OCI-LY3 (cell line): ENCODE results near the gene RETN.

Source experiments
- H2AFZ ChIP-seq: fragments of 200-600, 300-600 bp; shearing (Covaris generic); 2 replicates; pipeline ENCODE4 v1.6.0; 2014; ENCODE audit warnings: antibody characterized with exemption, low read depth, low read length
- H3K27ac ChIP-seq: fragments of 200-600, 300-600 bp; sonication (generic); 2 replicates; pipeline ENCODE4 v1.5.1; 2014; ENCODE audit warnings: mild to moderate bottlenecking, low read length, moderate library complexity, mixed read lengths
- H3K27me3 ChIP-seq: fragments of 200-600, 300-600 bp; sonication (generic); 2 replicates; pipeline ENCODE4 v1.6.1; 2014; ENCODE audit warnings: low read depth, low read length, mixed read lengths
- H3K36me3 ChIP-seq: fragments of 200-600, 300-600 bp; sonication (generic); replicated peaks from 2 replicates; pipeline ENCODE3; 2014; ENCODE audit warnings: low read depth, low read length, mixed read lengths
- H3K4me1 ChIP-seq: fragments of 300-600, 200-600 bp; sonication (generic); 2 replicates; pipeline ENCODE4 v1.6.1; 2014; ENCODE audit warnings: low read length, mixed read lengths
- H3K4me2 ChIP-seq: fragments of 200-600, 300-600 bp; sonication (generic); 2 replicates; pipeline ENCODE4 v1.6.1; 2014; ENCODE audit warnings: low read length, mixed read lengths
- H3K4me3 ChIP-seq: fragments of 300-600, 200-600 bp; sonication (generic); 2 replicates; pipeline ENCODE4 v1.5.1; 2014; ENCODE audit warnings: antibody characterized with exemption, mild to moderate bottlenecking, low read length, moderate library complexity
- H3K79me2 ChIP-seq: fragments of 300-600, 200-600 bp; shearing (Covaris generic); 2 replicates; pipeline ENCODE4 v1.6.1; 2014; ENCODE audit warnings: mild to moderate bottlenecking, low read length, mixed read lengths
- H3K9ac ChIP-seq: fragments of 300-600, 200-600 bp; shearing (Covaris generic); 2 replicates; pipeline ENCODE4 v1.6.0; 2014; ENCODE audit warnings: mild to moderate bottlenecking, low read length, moderate library complexity
- H3K9me3 ChIP-seq: fragments of 200-600, 300-600 bp; shearing (Covaris generic); 2 replicates; pipeline ENCODE4 v1.6.1; 2014; ENCODE audit warnings: low read length, mixed read lengths; ENCODE audit not compliant: insufficient read depth
- H4K20me1 ChIP-seq: fragments of 200-600, 300-600 bp; sonication (generic); 2 replicates; pipeline ENCODE4 v1.6.1; 2016; ENCODE audit warnings: low read length, mixed read lengths; ENCODE audit not compliant: insufficient read depth
- CTCF ChIP-seq: fragments of 200-600, 300-600 bp; sonication (generic); IDR thresholded peaks from 2 replicates; pipeline ENCODE4 v1.5.1; 2014; ENCODE audit warnings: antibody characterized with exemption, low read length, low read depth
- EZH2phosphoT487 ChIP-seq: fragments of 200-600 bp; shearing (Covaris generic); IDR thresholded peaks from 2 replicates; pipeline ENCODE4 v1.6.1; 2018; ENCODE audit warnings: antibody characterized with exemption, mixed run types, low read depth

The RETN gene

GRCh38 chr19:7709932-7710460 lies 41.1 kb downstream of the RETN start:
- Histone ChIP-seq H3K27ac (no peak overlapping the region), H3K4me2 (no peak overlapping the region), H3K27me3 (peaks cover 52% of the 10 kb centered on the region), H2AFZ (no peak overlapping the region), H3K9ac (no peak overlapping the region), H3K79me2 (no peaks in the 10 kb centered on the region), H3K36me3 (no peaks in the 10 kb centered on the region), H3K4me3 (no peak overlapping the region), H3K9me3 (no peaks in the 10 kb centered on the region), H3K4me1 (peaks cover 24% of the 10 kb centered on the region), H4K20me1 (no peaks in the 10 kb centered on the region; the same call in 1 of the 2 replicates)
- TF ChIP-seq EZH2phosphoT487 (no peak), CTCF (no peak)

GRCh38 chr19:7710616-7711015 lies 41.8 kb downstream of the RETN start:
- H3K9me3 ChIP-seq, result no peaks in the 10 kb centered on the region
- no peak overlapping the region for H2AFZ ChIP-seq
- no peak overlapping the region for H3K27ac ChIP-seq
- peaks cover 50% of the 10 kb centered on the region for H3K27me3 ChIP-seq
- H3K4me3 ChIP-seq, result no peak overlapping the region
- H3K9ac ChIP-seq, result no peak overlapping the region
- no peak for TF ChIP-seq EZH2phosphoT487
- no peak for TF ChIP-seq CTCF
- H4K20me1 ChIP-seq, result no peaks in the 10 kb centered on the region; the same call in 1 of the 2 replicates
- no peaks in the 10 kb centered on the region for H3K79me2 ChIP-seq
- H3K4me1 ChIP-seq, result peaks cover 18% of the 10 kb centered on the region
- no peaks in the 10 kb centered on the region for H3K36me3 ChIP-seq
- H3K4me2 ChIP-seq, result no peak overlapping the region

DNA sequence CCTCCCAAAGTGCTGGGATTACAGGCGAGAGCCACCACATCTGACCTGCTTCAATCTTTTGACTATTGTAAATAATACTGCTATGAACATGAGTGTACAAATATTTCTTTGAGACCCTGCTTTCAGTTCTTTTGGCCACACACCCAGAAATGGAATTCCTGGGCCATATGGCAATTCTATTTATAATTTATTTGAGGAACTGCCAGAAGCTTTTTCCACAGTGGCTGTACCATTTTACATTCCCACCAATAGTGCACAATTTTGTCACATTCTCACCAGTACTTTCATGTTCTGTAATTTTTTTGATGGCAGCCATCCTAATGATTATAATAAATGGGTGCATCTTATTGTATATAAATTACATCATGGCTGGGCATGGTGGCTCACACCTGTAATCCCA lies 46.8 kb downstream of the RETN start:
- peaks cover 4% of the 10 kb centered on the region for H3K9me3 ChIP-seq
- H3K79me2 ChIP-seq, result no peaks in the 10 kb centered on the region
- no peak overlapping the region for H3K4me2 ChIP-seq
- peaks cover 25% of the 10 kb centered on the region for H3K27me3 ChIP-seq
- no peaks in the 10 kb centered on the region for H3K36me3 ChIP-seq
- H4K20me1 ChIP-seq, result no peaks in the 10 kb centered on the region
- no peak overlapping the region for H3K27ac ChIP-seq
- no peak for TF ChIP-seq EZH2phosphoT487
- no peak for TF ChIP-seq CTCF
- H3K4me3 ChIP-seq, result no peak overlapping the region
- H3K4me1 ChIP-seq, result peaks cover 2% of the 10 kb centered on the region; the same call in 1 of the 2 replicates
- no peak overlapping the region for H3K9ac ChIP-seq
- no peak overlapping the region for H2AFZ ChIP-seq

- no peaks in the 10 kb centered on the region for H3K79me2 ChIP-seq
- H3K4me2 ChIP-seq, result no peak overlapping the region
- H3K27ac ChIP-seq, result no peak overlapping the region
- H3K9me3 ChIP-seq, result peaks cover 4% of the 10 kb centered on the region
- H2AFZ ChIP-seq, result no peak overlapping the region
- no peak overlapping the region for H3K4me3 ChIP-seq
- H3K27me3 ChIP-seq, result peaks cover 23% of the 10 kb centered on the region
- peaks cover 2% of the 10 kb centered on the region; the same call in 1 of the 2 replicates for H3K4me1 ChIP-seq
- H3K36me3 ChIP-seq, result no peaks in the 10 kb centered on the region
- no peak for TF ChIP-seq EZH2phosphoT487
- TF ChIP-seq CTCF, result no peak
- H3K9ac ChIP-seq, result no peak overlapping the region
- H4K20me1 ChIP-seq, result no peaks in the 10 kb centered on the region
Measured at GRCh38 chr19:7716762-7717161, 47.9 kb downstream of the RETN start.
